Endothelial cell of umbilical vein (primary cell): Measurements from ENCODE around the gene IL17REL. TPM values are rescaled to one million over a fixed set of nuclear protein-coding genes. Genes with fewer than 3 reads are reported as not detected.

Experiments used
- BruUV-seq: library from RNA; stranded (reverse); fragments of 400-500 nt; replicated peaks from 2 replicates; lab custom pipeline; 2021; lab: Mats Ljungman, UMichigan
- CTCF ChIA-PET: fragments of 300-600, 350-600 bp; sonication (Branson Sonifier 250); formaldehyde crosslinking; loops from one replicate; lab custom pipeline; 2021; ENCODE audit warnings: antibody characterized with exemption, inconsistent platforms; lab: Charles Lee
- POLR2A ChIA-PET: fragments of 300-600, 350-600 bp; sonication (Branson Sonifier 250); formaldehyde crosslinking; loops from one replicate; lab custom pipeline; 2021; ENCODE audit warnings: antibody characterized with exemption, inconsistent platforms; lab: Charles Lee
- DNase-seq: peaks from one replicate; pipeline ENCODE4 v3.0.0-alpha.2; 2011; ENCODE audit warnings: low read depth, low spot score
- FAIRE-seq: peaks from 2 replicates; lab custom pipeline; 2011; peaks lifted over from hg19 to GRCh38; lab: Jason Lieb, UNC
- H2AFZ ChIP-seq: 2 replicates; pipeline ENCODE4 v1.6.0; 2012; ENCODE audit warnings: low read depth, low read length, control low read depth, inconsistent platforms
- H3K27ac ChIP-seq: 2 replicates; pipeline ENCODE4 v1.5.1; 2011; ENCODE audit warnings: low read depth, mild to moderate bottlenecking, control low read depth, low read length, moderate library complexity; ENCODE audit not compliant: insufficient read depth
- H3K27me3 ChIP-seq, 2 experiments: 2 replicates each; pipeline versions ENCODE4 v1.6.0 to v1.6.1; 2011; ENCODE audit warnings: low read length in 2 of 2, mixed read lengths in 1 of 2; ENCODE audit not compliant: control insufficient read depth in 2 of 2, insufficient read depth in 2 of 2
- H3K36me3 ChIP-seq, 2 experiments: 2 replicates in 1 of 2; 3 replicates in 1 of 2; pipeline ENCODE4 v1.5.1; 2011; ENCODE audit warnings: low read length in 2 of 2, mild to moderate bottlenecking in 1 of 2, moderate library complexity in 1 of 2; ENCODE audit not compliant: control insufficient read depth in 2 of 2, insufficient read depth in 2 of 2; ENCODE audit errors: extremely low read depth in 1 of 2
- H3K4me1 ChIP-seq: 3 replicates; pipeline ENCODE4 v1.5.1; 2011; ENCODE audit warnings: mild to moderate bottlenecking, low read length; ENCODE audit not compliant: control insufficient read depth, insufficient read depth; ENCODE audit errors: extremely low read depth
- H3K4me2 ChIP-seq: 2 replicates; pipeline ENCODE4 v1.6.1; 2011; ENCODE audit warnings: low read length, control low read depth, mixed read lengths; ENCODE audit not compliant: insufficient read depth
- H3K4me3 ChIP-seq, 3 experiments: fragments of 200-600 bp in 1 of 3; sonication (generic), shearing (Covaris generic) in 1 of 3; replicated peaks in 1 of 3; 2 replicates each; pipeline ENCODE4 v1.5.1; 2011 to 2016; ENCODE audit warnings: control low read depth in 3 of 3, low read length in 3 of 3, mild to moderate bottlenecking in 2 of 3, inconsistent platforms in 1 of 3, low read depth in 1 of 3, moderate library complexity in 1 of 3; ENCODE audit not compliant: insufficient read depth in 1 of 3
- H3K79me2 ChIP-seq: 2 replicates; pipeline ENCODE4 v1.6.0; 2012; ENCODE audit warnings: low read length, inconsistent platforms; ENCODE audit not compliant: control insufficient read depth, insufficient read depth
- H3K9ac ChIP-seq: replicated peaks from 2 replicates; pipeline ENCODE3; 2011; ENCODE audit warnings: low read length, control low read depth; ENCODE audit not compliant: insufficient read depth; ENCODE audit errors: extremely low read depth
- H3K9me1 ChIP-seq: replicated peaks from 3 replicates; pipeline ENCODE4 v1.6.0; 2011; ENCODE audit warnings: mild to moderate bottlenecking, low read length; ENCODE audit not compliant: control insufficient read depth, insufficient read depth; ENCODE audit errors: extremely low read depth
- H3K9me3 ChIP-seq: replicated peaks from 2 replicates; pipeline ENCODE4 v1.5.1; 2012; ENCODE audit warnings: low read length, inconsistent platforms; ENCODE audit not compliant: control insufficient read depth, insufficient read depth
- H4K20me1 ChIP-seq: replicated peaks from 2 replicates; pipeline ENCODE3; 2011; ENCODE audit warnings: mild to moderate bottlenecking, low read length; ENCODE audit not compliant: control insufficient read depth, insufficient read depth; ENCODE audit errors: extremely low read depth
- EZH2 ChIP-seq: IDR thresholded peaks from 2 replicates; pipeline ENCODE4 v1.6.1; 2012; ENCODE audit warnings: borderline replicate concordance, low read depth, mild to moderate bottlenecking, moderate library complexity, low read length, inconsistent platforms; ENCODE audit not compliant: severe bottlenecking
- FOS ChIP-seq: IDR thresholded peaks from 2 replicates; pipeline ENCODE4 v1.6.1; 2011; ENCODE audit warnings: mild to moderate bottlenecking, low read length, moderate library complexity, borderline replicate concordance; ENCODE audit not compliant: insufficient read depth
- GATA2 ChIP-seq: IDR thresholded peaks from 2 replicates; pipeline ENCODE4 v1.7.0; 2011; ENCODE audit warnings: low read depth, mild to moderate bottlenecking, moderate library complexity, mixed read lengths, low read length; ENCODE audit not compliant: insufficient read length, insufficient read depth
- JUN ChIP-seq: IDR thresholded peaks from 2 replicates; pipeline ENCODE4 v1.6.1; 2011; ENCODE audit warnings: borderline replicate concordance, low read depth; ENCODE audit not compliant: insufficient read length, insufficient read depth
- MAX ChIP-seq: IDR thresholded peaks from 2 replicates; pipeline ENCODE4 v1.6.1; 2011; ENCODE audit not compliant: insufficient read depth, insufficient read length
- MYC ChIP-seq: IDR thresholded peaks from one replicate; pipeline ENCODE4 v1.6.1; 2011; ENCODE audit warnings: mild to moderate bottlenecking, low read depth, low read length
- POLR2A ChIP-seq: IDR thresholded peaks from 2 replicates; pipeline ENCODE4 v1.6.1; 2012; ENCODE audit warnings: low read depth, mild to moderate bottlenecking, control low read depth, low read length
- POLR2AphosphoS5 ChIP-seq: IDR thresholded peaks from 2 replicates; pipeline ENCODE4 v1.6.1; 2012; ENCODE audit warnings: low read depth, mild to moderate bottlenecking, control low read depth, low read length, moderate library complexity; ENCODE audit not compliant: insufficient read depth
- dilution Hi-C: fragments of 300-500 bp; cut with MboI; formaldehyde crosslinking; loops from one replicate; pipeline ENCODE4 v1.15.0; 2019; ENCODE audit warnings: low sequenced_read_pairs; ENCODE audit not compliant: extremely low pct_ligation_motif_present
- intact Hi-C: fragments of 100-400 bp; cut with micrococcal nuclease; formaldehyde crosslinking; loops from one replicate; pipeline ENCODE4 v1.10.0; 2022
- polyA plus RNA-seq, 4 experiments: library from polyadenylated mRNA; depleted of rRNA in 3 of 4; stranded (reverse) in 3 of 4; unstranded in 1 of 4; fragments of >200 nt; gene quantifications; 2 replicates each; pipeline versions ENCODE4 v1.2.1 to v1.2.3, GENCODE V29; 2011 to 2012; ENCODE audit warnings: missing spikeins in 1 of 4
- total RNA-seq: library from RNA; stranded (reverse); gene quantifications from 2 replicates; pipeline ENCODE4 v1.2.3, GENCODE V29; 2021
- TF ChIP-seq, protein P1 (sequence below), 2 donors: IDR thresholded peaks; 1 replicate in 1 of 2; 2 replicates in 1 of 2; pipeline ENCODE4 v1.5.1; 2011; ENCODE audit warnings: low read length in 2 of 2, mild to moderate bottlenecking in 2 of 2, moderate library complexity in 2 of 2, control low read depth in 1 of 2, inconsistent platforms in 1 of 2, low read depth in 1 of 2; ENCODE audit not compliant: insufficient read depth in 1 of 2; ENCODE audit errors: extremely low read depth in 1 of 2

Gene IL17REL
- total and polyA plus RNA-seq, 2 donors (not counting 3 experiments of a cell fraction or from before 2014, with no cell fraction given), result 0.06 to 0.15 TPM

GRCh38 chr22:49962012-49962750 lies 50.4 kb downstream of the IL17REL start:
- peaks cover 27% of the 10 kb centered on the region for H3K4me1 ChIP-seq
- H3K4me3 ChIP-seq, result peak overlapping the region; percentile 59 to 80 (median 64)
- H3K36me3 ChIP-seq, result peaks cover 19 to 34% of the 10 kb centered on the region in 2 experiments
- peak; percentile 82 for FAIRE-seq
- H3K9me1 ChIP-seq, result no peaks in the 10 kb centered on the region
- H3K9me3 ChIP-seq, result no peaks in the 10 kb centered on the region
- H4K20me1 ChIP-seq, result no peaks in the 10 kb centered on the region
- H3K4me2 ChIP-seq, result peak overlapping the region; percentile 64
- DNase-seq, result peak; percentile 96
- dilution Hi-C loops, result no loop called here
- intact Hi-C loops, result loop anchor here (1.0 kb wide), 1 partner anchor 31 kb away; no protein-coding TSS in a partner anchor
- peak overlapping the region; percentile 92 for H3K27ac ChIP-seq
- peaks cover 47% of the 10 kb centered on the region for H3K79me2 ChIP-seq
- peak overlapping the region; percentile 94 for H3K9ac ChIP-seq
- CTCF ChIA-PET, result interaction anchor here (0.6 to 3.7 kb wide), 12 partner anchors 9 to 150 kb away, joined by 3 to 32 read pairs (median 4); no protein-coding TSS in a partner anchor
- peak; percentile 15 for TF ChIP-seq POLR2AphosphoS5
- TF ChIP-seq FOS, result no peak
- TF ChIP-seq POLR2A, result peak; percentile 63
- no peaks in the 10 kb centered on the region for H3K27me3 ChIP-seq
- POLR2A ChIA-PET, result interaction anchor here (0.7 to 1.7 kb wide), 7 partner anchors 9 to 158 kb away, joined by 3 to 10 read pairs (median 4); no protein-coding TSS in a partner anchor
- no peak overlapping the region for H2AFZ ChIP-seq
- BruUV-seq, result no TSS peak

- ChIA-PET CTCF (interaction anchor here (0.7 to 3.7 kb wide), 11 partner anchors 9 to 69 kb away, joined by 3 to 32 read pairs (median 4); no protein-coding TSS in a partner anchor), POLR2A (interaction anchor here (1.7 to 1.8 kb wide), 3 partner anchors 10 to 31 kb away, joined by 8 to 14 read pairs (median 10); no protein-coding TSS in a partner anchor)
- intact Hi-C loops (loop anchor here (1.0 kb wide), 1 partner anchor 30 kb away; no protein-coding TSS in a partner anchor), dilution Hi-C loops (no loop called here)
- H4K20me1 ChIP-seq, result no peaks in the 10 kb centered on the region
- BruUV-seq, result no TSS peak
- no peak overlapping the region for H3K4me2 ChIP-seq
- peak overlapping the region; percentile 84 for H3K9ac ChIP-seq
- DNase-seq, result peak; percentile 45
- peak overlapping the region; percentile 52 to 80 (median 59) for H3K4me3 ChIP-seq
- peaks cover 47% of the 10 kb centered on the region for H3K79me2 ChIP-seq
- H2AFZ ChIP-seq, result no peak overlapping the region
- no peak for FAIRE-seq
- no peaks in the 10 kb centered on the region for H3K9me3 ChIP-seq
- peak overlapping the region; percentile 27 for H3K27ac ChIP-seq
- no peaks in the 10 kb centered on the region for H3K9me1 ChIP-seq
- H3K36me3 ChIP-seq, result peaks cover 19 to 34% of the 10 kb centered on the region in 2 experiments
- no peaks in the 10 kb centered on the region for H3K27me3 ChIP-seq
- no peak for TF ChIP-seq MYC
- TF ChIP-seq EZH2, result no peak
- TF ChIP-seq, protein P1, sequence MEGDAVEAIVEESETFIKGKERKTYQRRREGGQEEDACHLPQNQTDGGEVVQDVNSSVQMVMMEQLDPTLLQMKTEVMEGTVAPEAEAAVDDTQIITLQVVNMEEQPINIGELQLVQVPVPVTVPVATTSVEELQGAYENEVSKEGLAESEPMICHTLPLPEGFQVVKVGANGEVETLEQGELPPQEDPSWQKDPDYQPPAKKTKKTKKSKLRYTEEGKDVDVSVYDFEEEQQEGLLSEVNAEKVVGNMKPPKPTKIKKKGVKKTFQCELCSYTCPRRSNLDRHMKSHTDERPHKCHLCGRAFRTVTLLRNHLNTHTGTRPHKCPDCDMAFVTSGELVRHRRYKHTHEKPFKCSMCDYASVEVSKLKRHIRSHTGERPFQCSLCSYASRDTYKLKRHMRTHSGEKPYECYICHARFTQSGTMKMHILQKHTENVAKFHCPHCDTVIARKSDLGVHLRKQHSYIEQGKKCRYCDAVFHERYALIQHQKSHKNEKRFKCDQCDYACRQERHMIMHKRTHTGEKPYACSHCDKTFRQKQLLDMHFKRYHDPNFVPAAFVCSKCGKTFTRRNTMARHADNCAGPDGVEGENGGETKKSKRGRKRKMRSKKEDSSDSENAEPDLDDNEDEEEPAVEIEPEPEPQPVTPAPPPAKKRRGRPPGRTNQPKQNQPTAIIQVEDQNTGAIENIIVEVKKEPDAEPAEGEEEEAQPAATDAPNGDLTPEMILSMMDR (IDR thresholded peaks at IDR 0.05; ENCODE audit: extremely low read depth in 1 of 2, insufficient read depth in 1 of 2, low read depth in 1 of 2, low read length in 2 of 2), result no peak
- no peak for TF ChIP-seq POLR2AphosphoS5
- TF ChIP-seq MAX, result no peak
- no peak for TF ChIP-seq POLR2A
- no peak for TF ChIP-seq GATA2
- no peak for TF ChIP-seq FOS
- TF ChIP-seq JUN, result no peak
- H3K4me1 ChIP-seq, result peaks cover 27% of the 10 kb centered on the region
Measured at GRCh38 chr22:49961601-49962011, 51.0 kb downstream of the IL17REL start.
